Rectal smooth muscle tissue (tissue), 1 donor: ENCODE results near the gene ALOX5AP.

ENCODE experiments used
- H3K27ac ChIP-seq: one replicate; pipeline ENCODE4 v1.7.0; 2013; ENCODE audit warnings: low read depth, low read length, inconsistent platforms
- H3K27me3 ChIP-seq: one replicate; pipeline ENCODE4 v1.7.0; 2013; ENCODE audit warnings: low read length; ENCODE audit not compliant: control insufficient read depth, insufficient read depth
- H3K36me3 ChIP-seq: one replicate; pipeline ENCODE4 v1.7.0; 2013; ENCODE audit warnings: low read length; ENCODE audit not compliant: control insufficient read depth, insufficient read depth
- H3K4me1 ChIP-seq: one replicate; pipeline ENCODE4 v1.7.0; 2013; ENCODE audit warnings: low read length; ENCODE audit not compliant: control insufficient read depth, insufficient read depth
- H3K4me3 ChIP-seq: one replicate; pipeline ENCODE4 v1.7.0; 2013; ENCODE audit warnings: low read length
- H3K9ac ChIP-seq: one replicate; pipeline ENCODE4 v1.7.0; 2013; ENCODE audit warnings: low read length

The ALOX5AP gene

DNA sequence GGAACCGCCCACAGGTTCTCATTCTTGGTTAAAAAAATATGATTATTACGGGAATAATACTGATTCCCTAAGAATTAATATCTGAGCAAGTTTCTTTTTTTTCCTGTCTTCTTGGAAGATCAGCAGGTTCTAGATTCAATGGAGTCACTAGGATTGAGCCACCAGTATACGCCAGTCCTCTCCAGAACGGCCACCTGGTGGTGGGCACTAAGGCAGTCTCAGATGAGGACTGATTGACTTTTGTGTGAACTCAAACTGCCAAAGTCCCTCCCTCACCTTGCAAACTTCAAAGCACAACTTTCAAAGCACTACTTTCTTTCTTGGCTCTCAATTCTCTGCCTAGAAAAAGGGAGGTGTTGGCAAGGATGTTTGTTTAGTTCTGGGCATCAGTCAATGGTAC lies 33.3 kb upstream of the ALOX5AP start:
- no peaks in the 10 kb centered on the region for H3K36me3 ChIP-seq
- H3K27ac ChIP-seq, result no peak overlapping the region
- H3K4me3 ChIP-seq, result no peak overlapping the region
- no peaks in the 10 kb centered on the region for H3K27me3 ChIP-seq
- H3K9ac ChIP-seq, result no peak overlapping the region
- H3K4me1 ChIP-seq, result no peaks in the 10 kb centered on the region

DNA sequence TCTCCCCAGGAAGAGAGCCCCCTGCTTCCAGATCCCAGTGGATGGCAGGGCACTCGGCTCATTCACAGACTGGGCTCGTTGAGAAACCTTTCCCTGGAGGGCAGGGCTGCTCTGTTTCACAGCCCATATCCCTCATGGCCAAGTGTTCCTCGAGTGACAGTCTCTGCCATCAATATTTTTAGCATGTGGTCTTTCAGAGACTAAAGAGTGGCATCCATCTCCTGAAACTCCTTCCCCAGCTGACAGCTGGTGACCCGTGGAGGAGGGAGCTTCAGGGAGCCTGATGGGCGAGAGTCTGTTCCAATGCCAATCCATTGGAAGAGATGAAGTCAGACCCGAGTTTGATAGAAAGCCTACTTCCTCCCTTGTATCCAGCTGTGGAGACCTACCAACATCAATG lies 30.7 kb upstream of the ALOX5AP start:
- Histone ChIP-seq H3K4me3 (no peak overlapping the region), H3K27me3 (no peaks in the 10 kb centered on the region), H3K36me3 (no peaks in the 10 kb centered on the region), H3K27ac (no peak overlapping the region), H3K4me1 (no peaks in the 10 kb centered on the region), H3K9ac (no peak overlapping the region)

DNA sequence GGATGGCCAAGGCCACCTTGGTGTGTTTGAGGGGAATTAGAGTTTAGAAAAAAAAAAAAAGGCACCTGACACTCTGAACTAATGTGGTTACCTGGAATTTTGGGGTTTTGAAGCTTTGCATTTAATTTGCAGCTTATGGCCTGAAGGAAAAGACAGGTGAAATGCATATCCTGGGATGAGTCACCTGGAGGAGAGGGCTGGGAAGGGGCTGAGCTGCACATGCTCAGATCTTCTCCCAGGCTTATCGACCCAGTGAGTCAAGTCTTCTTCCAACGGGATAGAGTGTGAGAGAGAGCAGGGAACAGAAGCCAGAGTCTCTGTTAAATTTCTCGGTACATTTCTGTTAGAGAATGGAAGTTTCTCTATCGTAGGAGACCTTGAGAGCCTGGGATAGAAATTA lies 29.7 kb upstream of the ALOX5AP start:
- no peaks in the 10 kb centered on the region for H3K36me3 ChIP-seq
- no peak overlapping the region for H3K4me3 ChIP-seq
- no peak overlapping the region for H3K9ac ChIP-seq
- H3K27ac ChIP-seq, result no peak overlapping the region
- H3K4me1 ChIP-seq, result no peaks in the 10 kb centered on the region
- H3K27me3 ChIP-seq, result no peaks in the 10 kb centered on the region

DNA sequence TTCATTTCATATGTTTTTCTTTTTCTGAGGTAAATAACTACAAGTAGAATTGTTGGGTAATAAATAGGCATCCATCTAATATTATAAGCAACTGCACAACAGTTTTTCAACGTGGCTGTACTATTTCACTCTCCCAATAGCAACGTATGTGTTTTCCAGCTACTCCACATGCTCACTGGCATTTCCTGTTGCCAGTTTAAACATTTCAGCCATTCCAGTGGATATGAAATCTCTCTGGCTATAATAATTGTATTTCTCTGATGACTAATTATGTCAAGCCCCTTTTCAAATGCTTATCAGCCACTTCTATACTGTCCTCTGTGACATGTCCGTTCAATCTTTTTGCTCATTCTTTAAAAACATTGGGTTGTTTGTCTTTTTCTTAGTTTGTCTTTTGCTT lies 26.8 kb upstream of the ALOX5AP start:
- Histone ChIP-seq H3K36me3 (no peaks in the 10 kb centered on the region), H3K27me3 (no peaks in the 10 kb centered on the region), H3K4me3 (no peak overlapping the region), H3K4me1 (no peaks in the 10 kb centered on the region), H3K27ac (no peak overlapping the region), H3K9ac (no peak overlapping the region)

DNA sequence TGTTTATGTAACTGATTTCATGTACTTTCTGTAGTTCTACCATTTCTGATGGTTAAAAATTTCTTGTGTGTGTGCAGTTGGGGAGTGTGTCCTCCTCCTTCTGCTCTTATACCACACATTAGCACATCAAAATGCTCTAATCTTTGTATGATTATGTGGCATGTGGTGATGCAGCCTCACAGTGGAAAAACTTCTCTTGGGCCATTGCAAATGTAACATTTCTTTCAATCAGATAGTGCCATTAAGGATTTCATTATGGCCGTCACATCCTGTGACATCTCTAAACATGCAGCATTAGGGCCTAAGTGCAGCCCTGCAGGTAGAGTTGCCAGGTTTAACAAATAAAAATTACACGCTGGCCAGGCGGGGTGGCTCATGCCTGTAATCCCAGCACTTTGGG lies 24.9 kb upstream of the ALOX5AP start:
- Histone ChIP-seq H3K4me1 (no peaks in the 10 kb centered on the region), H3K9ac (no peak overlapping the region), H3K27ac (no peak overlapping the region), H3K27me3 (no peaks in the 10 kb centered on the region), H3K36me3 (no peaks in the 10 kb centered on the region), H3K4me3 (no peak overlapping the region)

DNA sequence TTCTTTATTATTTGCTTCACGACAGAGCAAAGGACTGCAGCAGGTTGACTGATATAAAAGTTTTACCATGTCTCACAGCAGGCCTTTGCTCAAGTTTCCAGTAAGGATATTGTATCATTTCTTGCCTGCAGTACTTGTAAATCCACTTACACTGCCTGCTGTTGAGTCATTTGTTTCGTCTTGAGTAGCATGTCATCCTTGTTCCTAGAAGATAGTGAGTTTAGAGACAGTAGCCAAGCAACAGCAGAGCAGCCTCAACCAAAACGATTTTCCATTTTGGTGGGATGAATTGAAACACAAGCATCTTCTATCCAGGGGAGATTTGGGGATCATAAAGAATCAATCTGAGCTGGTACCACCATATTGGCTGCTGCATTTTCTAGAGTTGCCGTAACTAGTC lies 24.0 kb upstream of the ALOX5AP start:
- no peak overlapping the region for H3K9ac ChIP-seq
- H3K4me3 ChIP-seq, result no peak overlapping the region
- no peak overlapping the region for H3K27ac ChIP-seq
- no peaks in the 10 kb centered on the region for H3K4me1 ChIP-seq
- H3K27me3 ChIP-seq, result no peaks in the 10 kb centered on the region
- no peaks in the 10 kb centered on the region for H3K36me3 ChIP-seq

DNA sequence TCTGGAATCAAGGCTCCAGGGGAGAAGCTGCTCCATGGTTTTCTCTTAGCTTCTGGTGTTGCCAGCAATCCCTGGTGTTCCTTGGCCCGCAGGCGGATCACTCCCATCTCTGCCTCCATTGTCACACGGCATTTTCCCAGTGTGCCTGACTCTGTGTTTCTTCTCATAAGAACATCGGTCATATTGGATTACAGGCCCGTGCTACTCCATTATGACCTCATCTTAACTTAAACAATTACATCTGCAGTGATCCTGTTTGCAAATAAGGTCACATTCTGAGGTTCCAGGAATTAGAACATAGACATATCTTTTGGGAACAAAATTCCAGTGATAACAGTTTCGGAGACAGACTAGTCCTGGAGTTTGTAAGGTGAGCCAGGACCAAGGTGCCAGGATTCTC lies 23.5 kb upstream of the ALOX5AP start:
- Histone ChIP-seq H3K27ac (no peak overlapping the region), H3K9ac (no peak overlapping the region), H3K4me3 (no peak overlapping the region), H3K4me1 (no peaks in the 10 kb centered on the region), H3K27me3 (no peaks in the 10 kb centered on the region), H3K36me3 (no peaks in the 10 kb centered on the region)

DNA sequence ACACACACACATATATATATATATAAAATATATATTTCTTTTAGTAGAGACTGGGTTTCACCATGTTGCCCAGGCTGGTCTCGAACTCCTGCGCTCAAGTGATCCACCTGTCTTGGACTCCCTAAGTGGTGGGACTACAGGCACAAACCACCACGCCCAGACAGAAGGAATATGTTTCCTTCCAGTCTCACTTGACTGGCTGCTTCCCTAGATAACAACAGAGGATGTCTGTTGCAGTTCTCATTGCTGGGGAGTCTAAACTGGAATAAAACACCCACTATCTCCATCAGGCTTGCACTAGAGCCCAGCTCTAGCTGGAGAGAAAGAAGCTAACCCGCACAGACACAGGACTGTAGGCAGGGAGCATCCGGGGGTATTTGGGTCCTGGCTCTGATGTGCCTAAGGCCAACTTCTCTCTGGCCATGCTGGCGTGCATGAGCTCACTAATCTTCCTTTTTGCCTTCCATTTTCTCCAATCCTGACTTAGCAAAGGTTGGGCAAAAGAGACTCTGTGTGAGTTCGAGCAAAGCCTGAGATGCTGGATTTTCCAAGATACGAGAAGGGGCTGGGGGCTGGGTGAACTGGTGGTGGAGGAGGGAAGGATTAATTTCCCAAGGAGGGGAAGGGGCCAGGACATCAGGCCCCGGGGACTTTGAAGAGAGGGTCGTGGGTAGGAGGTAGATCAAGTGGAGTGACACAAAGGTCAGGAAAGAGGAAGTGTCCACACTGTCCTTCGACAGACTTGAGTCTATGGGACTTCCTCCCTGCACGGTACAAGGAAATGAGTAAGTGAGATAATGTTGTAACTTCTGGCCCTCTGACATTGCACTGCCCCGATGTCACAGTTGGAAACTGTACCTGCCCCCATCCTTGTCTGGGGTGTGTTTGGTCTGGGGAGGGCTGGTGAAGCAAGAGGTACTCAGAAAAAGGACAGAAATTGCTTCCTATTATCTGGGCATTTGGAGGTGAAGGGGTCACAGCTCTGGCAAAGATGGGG lies 22.5 kb upstream of the ALOX5AP start:
- Histone ChIP-seq H3K4me3 (no peak overlapping the region), H3K4me1 (no peaks in the 10 kb centered on the region), H3K27me3 (no peaks in the 10 kb centered on the region), H3K36me3 (no peaks in the 10 kb centered on the region), H3K9ac (no peak overlapping the region), H3K27ac (no peak overlapping the region)

DNA sequence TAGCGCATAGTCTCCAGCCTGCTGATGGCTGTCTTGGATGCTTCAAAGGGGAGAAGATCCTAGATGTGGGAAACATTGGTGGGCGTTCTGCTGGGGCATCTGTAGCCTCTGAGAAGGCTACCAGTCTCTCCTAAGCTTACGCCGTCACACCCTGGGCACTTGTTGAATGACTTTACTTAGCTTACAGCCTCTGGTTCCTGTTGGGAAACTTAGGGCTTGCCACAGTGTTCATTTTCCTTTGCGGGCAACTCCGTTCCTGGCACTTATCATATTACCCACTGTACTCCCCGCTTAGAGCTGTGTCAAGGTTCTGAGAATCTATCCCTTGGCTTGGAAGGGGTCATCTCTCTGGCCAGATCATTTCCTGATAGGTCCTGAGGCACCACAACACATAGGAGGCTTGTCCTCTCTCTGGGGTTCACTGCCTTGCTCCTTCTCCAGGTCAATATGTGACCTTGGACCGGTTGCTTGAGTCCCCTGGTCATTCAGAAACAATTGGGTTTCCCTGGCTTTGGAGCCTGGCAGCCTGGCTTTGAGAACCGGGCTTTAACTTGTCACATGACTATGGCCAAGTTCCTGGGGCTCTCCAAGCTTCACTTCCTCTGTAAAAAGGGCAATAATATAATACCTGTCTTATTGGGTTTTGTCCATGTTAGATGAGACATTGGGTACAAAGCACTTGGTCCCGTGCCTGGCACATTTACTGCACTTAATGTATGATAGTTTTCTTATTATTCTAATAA lies 20.5 kb upstream of the ALOX5AP start:
- Histone ChIP-seq H3K4me1 (no peaks in the 10 kb centered on the region), H3K4me3 (no peak overlapping the region), H3K36me3 (no peaks in the 10 kb centered on the region), H3K9ac (no peak overlapping the region), H3K27ac (no peak overlapping the region), H3K27me3 (no peaks in the 10 kb centered on the region)

DNA sequence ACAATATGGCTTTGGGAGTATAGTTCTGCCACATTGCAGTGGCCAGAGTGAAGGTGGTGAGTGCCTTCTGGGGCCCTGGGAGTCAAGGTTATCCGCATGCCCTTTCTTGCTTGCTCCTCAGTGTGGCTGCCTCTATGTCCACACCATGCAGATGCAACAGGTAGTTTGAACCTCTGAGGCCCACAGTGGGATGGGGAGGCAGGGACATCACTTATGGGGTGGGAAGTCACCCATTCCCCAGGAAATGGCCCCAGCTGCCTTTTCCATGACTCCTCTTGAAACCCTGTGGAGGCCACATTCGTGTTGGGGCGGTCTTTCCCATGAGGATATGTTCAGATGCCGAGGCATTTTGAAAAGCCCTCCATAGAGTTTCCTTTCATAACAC lies 20.0 kb upstream of the ALOX5AP start:
- Histone ChIP-seq H3K4me3 (no peak overlapping the region), H3K27ac (no peak overlapping the region), H3K9ac (no peak overlapping the region), H3K27me3 (no peaks in the 10 kb centered on the region), H3K36me3 (no peaks in the 10 kb centered on the region), H3K4me1 (no peaks in the 10 kb centered on the region)

DNA sequence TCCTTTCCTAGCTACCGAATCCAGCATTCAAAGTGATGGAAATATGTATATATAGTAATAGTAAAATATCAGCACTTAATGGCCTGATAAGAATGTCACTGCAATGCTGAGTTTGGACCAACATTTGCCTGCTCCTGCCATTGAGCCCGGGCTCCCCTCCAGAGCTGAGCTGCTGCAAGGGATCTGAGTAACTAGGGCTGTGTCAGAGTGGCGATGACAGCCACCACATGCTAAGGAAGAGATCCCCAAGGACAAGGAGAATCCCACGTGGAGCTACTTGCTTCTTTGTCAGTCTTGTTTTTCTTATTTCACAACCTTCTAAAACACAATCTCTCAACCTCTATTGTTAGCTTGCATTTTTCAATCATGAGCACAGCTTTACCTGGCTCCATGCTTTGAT lies 19.5 kb upstream of the ALOX5AP start:
- no peaks in the 10 kb centered on the region for H3K4me1 ChIP-seq
- no peaks in the 10 kb centered on the region for H3K36me3 ChIP-seq
- no peak overlapping the region for H3K4me3 ChIP-seq
- H3K9ac ChIP-seq, result no peak overlapping the region
- no peaks in the 10 kb centered on the region for H3K27me3 ChIP-seq
- H3K27ac ChIP-seq, result no peak overlapping the region

DNA sequence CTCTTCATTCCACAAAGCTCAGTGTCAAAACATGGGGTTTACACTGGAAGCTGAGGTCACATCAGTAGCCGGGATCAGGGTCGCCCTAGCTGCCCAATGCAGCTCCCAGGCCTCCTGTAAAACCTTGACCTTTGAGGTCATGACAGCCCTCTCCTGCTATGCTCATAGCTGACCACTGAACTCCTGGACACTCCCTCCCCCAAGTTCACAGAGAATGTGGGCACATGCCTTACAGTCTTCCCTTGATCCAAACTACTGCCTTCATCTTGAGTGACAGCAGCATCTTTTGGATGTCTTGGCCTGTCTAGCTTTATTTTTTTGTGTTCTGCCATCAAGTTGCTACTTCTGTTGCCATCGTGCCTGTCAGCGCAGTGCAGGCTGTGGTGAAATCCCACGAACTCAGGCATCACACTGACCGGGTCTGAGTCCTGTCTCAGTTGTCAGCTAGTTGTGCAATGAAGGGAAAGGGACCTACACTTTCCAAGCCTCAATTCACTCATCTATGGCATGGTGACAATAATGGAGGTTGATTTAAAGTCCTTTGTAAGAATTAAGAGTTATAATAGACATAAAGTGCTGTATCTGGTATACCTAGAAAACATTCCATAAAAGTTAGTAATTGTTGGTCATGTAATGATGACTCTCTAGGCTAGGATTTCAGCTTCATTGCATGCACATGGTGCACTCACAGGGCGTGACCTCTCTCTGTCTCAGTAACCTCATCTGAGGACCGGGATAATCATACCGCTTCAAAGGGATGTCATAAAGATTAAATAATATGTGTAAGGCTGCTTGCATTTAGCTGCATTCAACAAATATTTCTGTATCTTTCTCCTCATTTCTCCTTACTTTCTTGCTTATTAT lies 16.4 kb upstream of the ALOX5AP start:
- no peaks in the 10 kb centered on the region for H3K36me3 ChIP-seq
- no peaks in the 10 kb centered on the region for H3K4me1 ChIP-seq
- no peak overlapping the region for H3K9ac ChIP-seq
- no peak overlapping the region for H3K27ac ChIP-seq
- H3K4me3 ChIP-seq, result no peak overlapping the region
- H3K27me3 ChIP-seq, result no peaks in the 10 kb centered on the region
